ENCODE data around the gene APOM. TPM values are rescaled to one million over a fixed set of nuclear protein-coding genes. Genes with fewer than 3 reads are reported as not detected.

APOM gene
- total and polyA plus RNA-seq, 5 experiments from 2014 or later: 2.2 to 8.0 (median 5.0) TPM

DNA sequence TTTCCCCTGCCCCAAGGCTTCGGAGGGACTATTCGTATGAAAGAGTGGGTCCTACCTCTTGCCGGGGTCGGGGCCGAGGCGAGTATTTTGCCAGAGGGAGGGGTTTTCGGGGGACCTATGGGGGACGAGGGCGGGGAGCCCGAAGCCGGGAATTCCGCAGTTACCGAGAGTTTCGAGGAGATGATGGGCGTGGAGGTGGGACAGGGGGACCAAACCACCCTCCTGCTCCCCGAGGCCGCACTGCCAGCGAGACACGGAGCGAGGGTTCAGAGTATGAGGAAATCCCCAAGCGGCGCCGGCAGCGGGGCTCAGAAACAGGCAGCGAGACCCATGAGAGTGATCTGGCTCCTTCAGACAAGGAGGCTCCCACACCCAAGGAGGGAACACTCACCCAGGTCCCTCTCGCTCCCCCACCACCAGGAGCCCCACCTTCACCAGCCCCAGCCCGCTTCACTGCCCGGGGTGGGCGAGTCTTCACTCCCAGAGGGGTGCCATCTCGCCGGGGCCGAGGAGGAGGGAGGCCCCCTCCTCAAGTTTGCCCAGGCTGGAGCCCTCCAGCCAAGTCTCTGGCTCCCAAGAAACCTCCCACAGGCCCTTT, 23.9 kb upstream of the APOM start:
- H3K36me3 Mint-ChIP-seq: peaks cover 7 to 98% (median 27%) of the 10 kb centered on the region in 3 donors
- H3K9me3 Mint-ChIP-seq: no peaks in the 10 kb centered on the region
- H3K27ac Mint-ChIP-seq: peak overlapping the region in 2 of 10 donors; percentile 60 to 68
- H3K27me3 Mint-ChIP-seq: no peaks in the 10 kb centered on the region
- no peak overlapping the region for H3K4me3 Mint-ChIP-seq
- DNase-seq: no peak
- peaks cover 2 to 25% (median 8%) of the 10 kb centered on the region in 4 donors for H3K4me1 Mint-ChIP-seq
- no peak for ATAC-seq
- POLR2A ChIA-PET: interaction anchor here (1.0 kb wide), 1 partner anchor 10 kb away, joined by 4 read pairs; no protein-coding TSS in a partner anchor

DNA sequence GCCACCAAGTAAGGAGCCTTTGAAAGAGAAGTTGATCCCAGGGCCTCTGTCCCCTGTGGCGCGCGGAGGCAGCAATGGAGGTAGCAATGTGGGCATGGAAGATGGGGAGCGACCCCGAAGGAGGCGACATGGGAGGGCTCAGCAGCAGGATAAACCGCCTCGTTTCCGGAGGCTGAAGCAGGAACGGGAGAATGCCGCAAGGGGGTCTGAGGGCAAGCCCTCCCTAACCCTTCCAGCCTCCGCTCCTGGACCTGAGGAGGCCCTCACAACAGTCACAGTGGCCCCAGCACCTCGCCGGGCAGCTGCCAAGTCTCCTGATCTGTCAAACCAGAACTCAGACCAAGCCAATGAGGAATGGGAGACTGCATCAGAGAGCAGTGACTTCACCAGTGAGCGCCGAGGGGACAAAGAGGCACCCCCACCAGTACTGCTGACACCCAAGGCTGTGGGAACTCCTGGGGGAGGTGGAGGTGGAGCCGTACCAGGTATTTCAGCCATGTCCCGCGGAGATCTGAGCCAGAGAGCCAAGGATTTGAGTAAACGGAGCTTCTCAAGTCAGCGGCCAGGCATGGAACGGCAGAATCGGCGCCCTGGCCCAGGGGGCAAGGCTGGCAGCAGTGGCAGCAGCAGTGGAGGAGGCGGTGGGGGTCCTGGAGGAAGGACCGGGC, 23.3 kb upstream of the APOM start:
- peaks cover 4 to 98% (median 24%) of the 10 kb centered on the region in 3 donors for H3K36me3 Mint-ChIP-seq
- DNase-seq (no peak), ATAC-seq (no peak)
- H3K4me3 Mint-ChIP-seq: no peak overlapping the region
- peaks cover 0 to 19% (median 6%) of the 10 kb centered on the region in 4 donors for H3K4me1 Mint-ChIP-seq
- POLR2A ChIA-PET: interaction anchor here (0.6 to 1.0 kb wide), 3 partner anchors 10 to 189 kb away, joined by 3 to 5 read pairs (median 4); no protein-coding TSS in a partner anchor
- H3K27me3 Mint-ChIP-seq: no peaks in the 10 kb centered on the region
- H3K9me3 Mint-ChIP-seq: no peaks in the 10 kb centered on the region
- peak overlapping the region in 4 of 10 donors; percentile 59 to 73 (median 64) for H3K27ac Mint-ChIP-seq

DNA sequence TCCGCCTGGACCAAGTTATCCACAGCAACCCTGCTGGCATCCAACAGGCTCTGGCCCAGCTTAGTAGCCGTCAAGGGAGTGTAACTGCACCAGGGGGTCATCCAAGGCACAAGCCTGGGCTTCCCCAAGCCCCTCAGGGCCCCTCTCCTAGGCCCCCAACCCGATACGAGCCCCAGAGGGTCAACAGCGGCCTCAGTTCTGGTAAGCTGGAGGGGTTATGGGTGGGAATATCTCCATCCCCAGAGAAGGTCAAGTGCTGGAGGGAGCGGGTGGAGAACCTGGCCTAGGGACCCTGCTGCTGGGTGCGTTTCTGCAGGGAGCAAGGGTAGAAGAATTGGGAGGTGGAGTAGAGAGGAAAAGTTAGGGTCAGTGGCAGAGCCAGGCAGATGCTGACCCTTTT, 22.2 kb upstream of the APOM start:
- peak overlapping the region in 1 of 10 donors; percentile 33 for H3K4me3 Mint-ChIP-seq
- no peak for DNase-seq
- H3K27ac Mint-ChIP-seq: peak overlapping the region in 3 of 10 donors; percentile 41 to 59 (median 55)
- POLR2A ChIA-PET: interaction anchor here (0.9 to 1.0 kb wide), 2 partner anchors 11 to 27 kb away, joined by 4 read pairs; partner anchors contain the start of gene C6orf47
- no peak for ATAC-seq
- no peaks in the 10 kb centered on the region for H3K27me3 Mint-ChIP-seq
- no peaks in the 10 kb centered on the region for H3K9me3 Mint-ChIP-seq
- H3K4me1 Mint-ChIP-seq: peaks cover 0 to 10% (median 6%) of the 10 kb centered on the region in 4 donors
- peaks cover 0 to 95% (median 18%) of the 10 kb centered on the region in 3 donors for H3K36me3 Mint-ChIP-seq

DNA sequence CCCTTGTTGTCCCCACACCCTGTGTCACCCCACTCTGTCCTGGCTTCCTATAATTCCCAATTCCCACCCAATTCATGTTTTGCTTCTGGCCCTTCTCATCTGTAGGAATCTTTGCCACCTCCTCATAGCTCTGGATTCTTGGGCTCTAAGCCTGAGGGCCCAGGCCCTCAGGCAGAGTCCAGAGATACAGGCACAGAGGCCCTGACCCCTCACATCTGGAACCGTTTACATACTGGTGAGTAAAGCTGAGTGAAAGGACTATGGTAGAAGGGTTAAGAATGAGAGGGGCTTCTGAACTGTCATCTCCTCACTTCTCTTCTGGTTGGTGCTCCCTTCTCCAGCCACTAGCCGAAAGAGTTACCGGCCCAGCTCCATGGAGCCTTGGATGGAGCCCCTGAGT, 21.6 kb upstream of the APOM start:
- Mint-ChIP-seq H3K4me3 (no peak overlapping the region), H3K4me1 (peaks cover 0 to 15% (median 6%) of the 10 kb centered on the region in 4 donors), H3K27ac (peak overlapping the region in 7 of 10 donors; percentile 5 to 82 (median 67)), H3K36me3 (peaks cover 0 to 95% (median 20%) of the 10 kb centered on the region in 3 donors), H3K27me3 (no peaks in the 10 kb centered on the region), H3K9me3 (no peaks in the 10 kb centered on the region)
- ATAC-seq: no peak
- POLR2A ChIA-PET: interaction anchor here (0.6 to 0.9 kb wide), 5 partner anchors 9 to 167 kb away, joined by 3 to 6 read pairs (median 3); partner anchors contain the start of genes C6orf47 and GPANK1
- DNase-seq: no peak

DNA sequence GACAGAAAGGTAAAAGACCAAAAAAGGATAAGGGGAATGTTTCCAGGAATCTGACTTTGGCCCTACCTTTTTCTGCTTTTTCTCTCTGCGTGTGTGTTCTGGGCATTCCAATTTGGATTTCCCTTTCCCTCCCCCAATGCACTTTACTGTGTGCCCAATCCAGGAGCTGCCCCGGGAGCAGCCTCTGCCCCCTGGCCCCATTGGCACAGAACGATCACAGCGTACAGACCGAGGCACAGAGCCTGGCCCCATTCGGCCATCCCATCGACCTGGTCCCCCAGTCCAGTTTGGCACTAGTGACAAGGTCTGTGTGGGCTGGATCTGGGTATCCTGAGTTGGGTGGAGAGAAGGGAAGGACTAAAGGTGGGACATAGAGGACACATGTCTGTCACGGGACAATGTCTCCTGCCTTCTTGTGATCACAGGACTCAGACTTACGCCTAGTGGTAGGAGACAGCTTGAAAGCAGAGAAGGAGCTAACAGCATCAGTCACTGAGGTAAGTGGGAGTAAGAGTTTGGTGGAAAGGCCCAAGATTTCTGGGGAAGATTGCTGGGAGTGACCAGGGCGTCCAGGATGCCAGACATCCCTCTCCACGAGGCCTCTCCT, 20.6 kb upstream of the APOM start:
- POLR2A ChIA-PET: interaction anchor here (0.6 to 0.9 kb wide), 3 partner anchors 19 to 201 kb away, joined by 3 to 4 read pairs (median 3); partner anchors contain the start of gene GPANK1

DNA sequence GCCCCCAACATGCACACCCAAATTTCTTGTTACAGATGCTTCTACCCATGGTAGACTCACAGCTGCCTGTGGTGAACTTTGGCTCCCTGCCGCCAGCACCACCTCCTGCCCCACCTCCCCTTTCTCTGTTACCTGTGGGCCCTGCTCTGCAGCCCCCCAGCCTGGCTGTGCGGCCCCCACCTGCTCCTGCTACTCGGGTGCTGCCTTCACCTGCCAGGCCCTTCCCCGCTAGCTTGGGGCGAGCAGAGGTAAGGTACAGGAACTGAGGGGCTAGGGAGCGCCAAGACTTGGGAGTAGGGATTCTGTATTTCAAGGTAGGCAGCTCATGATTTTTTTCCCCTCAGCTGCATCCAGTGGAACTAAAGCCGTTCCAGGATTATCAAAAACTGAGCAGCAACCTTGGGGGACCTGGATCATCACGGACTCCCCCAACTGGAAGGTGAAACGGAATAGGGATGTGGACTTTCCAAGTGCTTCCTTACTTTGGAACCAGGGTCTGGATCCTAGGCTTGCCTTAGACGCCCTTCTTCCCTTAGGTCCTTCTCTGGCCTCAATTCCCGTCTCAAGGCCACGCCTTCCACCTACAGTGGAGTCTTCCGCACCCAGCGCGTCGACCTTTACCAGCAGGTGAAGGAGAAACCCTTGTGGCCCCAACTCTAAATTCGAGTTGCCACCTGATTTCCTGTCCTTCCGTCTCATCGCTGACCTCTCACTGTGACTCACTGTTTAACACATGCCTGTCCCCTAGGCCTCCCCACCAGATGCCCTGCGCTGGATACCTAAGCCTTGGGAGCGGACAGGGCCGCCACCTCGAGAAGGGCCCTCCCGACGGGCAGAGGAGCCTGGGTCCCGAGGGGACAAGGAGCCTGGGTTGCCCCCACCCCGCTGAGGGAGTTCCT, 18.7 kb upstream of the APOM start:
- peaks cover 0 to 90% (median 18%) of the 10 kb centered on the region in 3 donors for H3K36me3 Mint-ChIP-seq
- H3K27me3 Mint-ChIP-seq: no peaks in the 10 kb centered on the region
- H3K4me3 Mint-ChIP-seq: no peak overlapping the region
- H3K4me1 Mint-ChIP-seq: peaks cover 0 to 15% (median 5%) of the 10 kb centered on the region in 4 donors
- peak overlapping the region in 4 of 10 donors; percentile 38 to 86 (median 54) for H3K27ac Mint-ChIP-seq
- no peaks in the 10 kb centered on the region for H3K9me3 Mint-ChIP-seq
- ATAC-seq (no peak), DNase-seq (no peak)
- POLR2A ChIA-PET: interaction anchor here (0.8 to 2.3 kb wide), 4 partner anchors 9 to 24 kb away, joined by 3 to 21 read pairs (median 4); partner anchors contain the start of genes BAG6 and C6orf47

More for the DNA sequence above, 20.6 kb upstream of the APOM start:
- H3K27ac Mint-ChIP-seq: peak overlapping the region in 6 of 10 donors; percentile 35 to 76 (median 60)
- ATAC-seq (no peak), DNase-seq (no peak)
- no peaks in the 10 kb centered on the region for H3K27me3 Mint-ChIP-seq
- peaks cover 0 to 15% (median 6%) of the 10 kb centered on the region in 4 donors for H3K4me1 Mint-ChIP-seq
- H3K36me3 Mint-ChIP-seq: peaks cover 0 to 90% (median 20%) of the 10 kb centered on the region in 3 donors
- H3K4me3 Mint-ChIP-seq: no peak overlapping the region
- no peaks in the 10 kb centered on the region for H3K9me3 Mint-ChIP-seq

DNA sequence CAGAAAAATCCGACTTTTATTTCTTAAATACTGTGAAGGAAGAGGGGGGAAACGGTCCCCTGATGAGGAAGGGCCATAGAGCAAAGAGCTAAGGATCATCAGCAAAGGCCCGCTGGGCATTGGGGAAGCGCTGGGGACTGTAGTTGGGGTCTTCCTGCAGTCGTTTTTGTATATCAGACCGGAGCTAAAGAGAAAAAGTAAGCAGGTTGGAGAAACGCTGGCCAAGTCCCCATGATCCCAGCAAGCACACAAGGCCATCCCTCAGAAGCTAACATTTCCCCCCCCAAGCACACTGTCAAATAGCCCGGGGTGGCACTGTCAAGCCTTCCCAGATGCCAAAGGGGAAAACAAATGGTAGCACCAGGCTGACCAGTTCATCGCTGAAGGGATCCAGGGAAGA, 16.7 kb upstream of the APOM start:
- Mint-ChIP-seq H3K9me3 (no peaks in the 10 kb centered on the region), H3K4me3 (no peak overlapping the region), H3K36me3 (peaks cover 0 to 90% (median 13%) of the 10 kb centered on the region in 3 donors), H3K27ac (no peak overlapping the region), H3K27me3 (no peaks in the 10 kb centered on the region), H3K4me1 (peaks cover 0 to 5% (median 2%) of the 10 kb centered on the region in 4 donors)
- ATAC-seq (no peak), DNase-seq (no peak)
- POLR2A ChIA-PET: interaction anchor here (0.7 to 2.3 kb wide), 5 partner anchors 13 to 331 kb away, joined by 3 to 21 read pairs (median 3); partner anchors contain the start of genes AIF1 and BAG6

DNA sequence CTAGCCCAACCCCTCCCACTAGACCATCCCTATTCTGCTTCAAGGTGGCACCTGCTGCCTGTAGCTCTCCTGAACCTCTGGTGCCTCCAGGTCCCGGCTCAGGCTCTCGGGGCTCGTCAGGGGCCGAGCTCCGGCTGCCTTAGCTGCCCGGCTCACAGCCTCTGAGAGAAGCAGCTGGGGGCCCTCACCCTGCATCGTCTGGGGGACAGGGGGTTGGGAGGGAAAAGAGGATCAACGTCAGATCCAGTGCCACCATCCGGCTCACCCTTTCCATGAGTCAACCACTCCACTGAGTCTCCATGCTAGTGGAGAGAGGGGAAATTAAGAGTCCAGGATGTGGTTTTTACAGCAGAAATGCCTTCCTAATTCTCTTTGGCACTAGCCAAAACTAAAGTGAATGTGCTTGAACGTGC, 16.2 kb upstream of the APOM start:
- Mint-ChIP-seq H3K27me3 (no peaks in the 10 kb centered on the region), H3K4me3 (no peak overlapping the region), H3K36me3 (peaks cover 0 to 90% (median 13%) of the 10 kb centered on the region in 3 donors), H3K4me1 (peaks cover 0 to 5% (median 2%) of the 10 kb centered on the region in 4 donors), H3K27ac (peak overlapping the region in 3 of 10 donors; percentile 38 to 63 (median 40)), H3K9me3 (no peaks in the 10 kb centered on the region)
- no peak for ATAC-seq
- DNase-seq: no peak
- POLR2A ChIA-PET: interaction anchor here (0.7 to 1.4 kb wide), 5 partner anchors 10 to 41 kb away, joined by 3 to 5 read pairs (median 3); partner anchors contain the start of gene AIF1

DNA sequence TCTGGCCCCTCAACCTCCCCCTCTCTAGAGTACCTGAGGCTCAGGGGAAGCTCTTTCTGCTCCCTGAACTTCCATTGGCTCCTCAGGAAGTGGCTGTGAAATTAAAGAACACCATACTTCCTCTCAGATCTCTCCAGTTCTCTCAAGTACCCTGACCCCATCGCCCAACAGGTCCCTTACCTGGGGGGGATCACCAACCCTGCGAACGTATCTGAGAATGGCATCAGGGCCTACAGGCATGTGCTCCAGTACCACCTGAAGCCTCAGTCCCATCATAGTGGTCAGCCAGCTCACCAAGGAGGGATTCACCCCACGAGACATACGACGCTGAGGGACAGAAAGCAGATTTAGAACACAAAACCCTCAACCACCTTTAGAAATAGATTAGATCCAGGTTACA, 15.1 kb upstream of the APOM start:
- DNase-seq (no peak), ATAC-seq (no peak)
- H3K36me3 Mint-ChIP-seq: peaks cover 0 to 91% (median 18%) of the 10 kb centered on the region in 3 donors
- peaks cover 0 to 12% (median 7%) of the 10 kb centered on the region in 4 donors for H3K4me1 Mint-ChIP-seq
- peak overlapping the region in 4 of 10 donors; percentile 20 to 33 (median 26) for H3K27ac Mint-ChIP-seq
- no peaks in the 10 kb centered on the region for H3K9me3 Mint-ChIP-seq
- H3K27me3 Mint-ChIP-seq: no peaks in the 10 kb centered on the region
- POLR2A ChIA-PET: interaction anchor here (0.8 to 1.4 kb wide), 5 partner anchors 9 to 163 kb away, joined by 3 to 5 read pairs (median 3); no protein-coding TSS in a partner anchor
- H3K4me3 Mint-ChIP-seq: no peak overlapping the region

DNA sequence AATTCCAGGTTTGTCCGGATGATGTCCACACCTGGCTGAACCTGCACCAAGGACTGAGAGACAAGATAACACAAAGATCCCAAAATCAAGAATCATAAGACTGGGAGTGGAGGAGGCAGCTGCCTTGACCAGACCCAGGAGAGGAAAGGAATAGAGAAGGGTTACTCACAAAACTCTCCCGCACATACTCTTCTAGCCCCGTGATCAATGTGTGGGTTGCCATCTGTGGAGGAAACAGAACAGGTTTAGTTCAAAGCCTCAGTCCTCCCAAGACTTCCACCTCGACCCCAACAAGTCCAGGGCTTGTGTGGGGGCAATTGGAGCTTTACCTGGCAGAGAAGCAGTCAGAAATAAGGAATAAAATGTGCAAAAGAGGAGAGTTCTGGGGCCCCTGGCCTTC, 14.3 kb upstream of the APOM start:
- H3K36me3 Mint-ChIP-seq: peaks cover 0 to 91% (median 20%) of the 10 kb centered on the region in 3 donors
- H3K9me3 Mint-ChIP-seq: no peaks in the 10 kb centered on the region
- DNase-seq (no peak), ATAC-seq (no peak)
- H3K4me1 Mint-ChIP-seq: peaks cover 0 to 12% (median 7%) of the 10 kb centered on the region in 4 donors
- POLR2A ChIA-PET: interaction anchor here (1.0 kb wide), 1 partner anchor 11 kb away, joined by 3 read pairs; no protein-coding TSS in a partner anchor
- no peaks in the 10 kb centered on the region for H3K27me3 Mint-ChIP-seq
- peak overlapping the region in 6 of 10 donors; percentile 5 to 69 (median 38) for H3K27ac Mint-ChIP-seq
- no peak overlapping the region for H3K4me3 Mint-ChIP-seq
